Skeletal muscle tissue (tissue), 4 donors: ENCODE results near the gene SPRY4. TPM values are rescaled to one million over a fixed set of nuclear protein-coding genes. Genes with fewer than 3 reads are reported as not detected.
A peak's percentile ranks its signal among the peaks of the same experiment; 100 is the strongest.
"Not testable (repeated sequence)": the region's sequence is repeated elsewhere in the genome, so short reads cannot be mapped to it uniquely, and the experiment has no call there.

Source experiments
- H3K27ac ChIP-seq: one replicate; pipeline ENCODE4 v1.7.0; 2013; ENCODE audit warnings: mild to moderate bottlenecking, low read depth, low read length, inconsistent platforms
- H3K27me3 ChIP-seq, 3 donors: one replicate each; pipeline ENCODE4 v1.7.0; 2013; ENCODE audit warnings: low read length in 3 of 3; ENCODE audit not compliant: control insufficient read depth in 3 of 3, insufficient read depth in 3 of 3
- H3K36me3 ChIP-seq, 3 donors: one replicate each; pipeline ENCODE4 v1.7.0; 2013; ENCODE audit warnings: low read length in 3 of 3; ENCODE audit not compliant: control insufficient read depth in 3 of 3, insufficient read depth in 3 of 3
- H3K4me1 ChIP-seq, 3 donors: one replicate each; pipeline ENCODE4 v1.7.0; 2013; ENCODE audit warnings: low read length in 3 of 3, mild to moderate bottlenecking in 3 of 3; ENCODE audit not compliant: control insufficient read depth in 3 of 3, insufficient read depth in 3 of 3
- H3K4me3 ChIP-seq, 3 donors: one replicate each; pipeline ENCODE4 v1.7.0; 2013; ENCODE audit warnings: low read length in 3 of 3
- H3K9ac ChIP-seq, 3 donors: one replicate each; pipeline ENCODE4 v1.7.0; 2013; ENCODE audit warnings: low read length in 3 of 3, mild to moderate bottlenecking in 3 of 3, moderate library complexity in 2 of 3, low read depth in 1 of 3
- H3K9me3 ChIP-seq, 3 donors: one replicate each; pipeline ENCODE4 v1.7.0; 2013; ENCODE audit warnings: low read length in 3 of 3; ENCODE audit not compliant: control insufficient read depth in 3 of 3
- total RNA-seq: library from RNA; depleted of rRNA; stranded (reverse); fragments of >200 nt; gene quantifications from one replicate; pipeline ENCODE4 v1.2.3, GENCODE V29; 2014
- donor health status: Osteomylitis.

SPRY4 gene
- total RNA-seq, 1 donor from 2014 or later, result 6.3 TPM

DNA sequence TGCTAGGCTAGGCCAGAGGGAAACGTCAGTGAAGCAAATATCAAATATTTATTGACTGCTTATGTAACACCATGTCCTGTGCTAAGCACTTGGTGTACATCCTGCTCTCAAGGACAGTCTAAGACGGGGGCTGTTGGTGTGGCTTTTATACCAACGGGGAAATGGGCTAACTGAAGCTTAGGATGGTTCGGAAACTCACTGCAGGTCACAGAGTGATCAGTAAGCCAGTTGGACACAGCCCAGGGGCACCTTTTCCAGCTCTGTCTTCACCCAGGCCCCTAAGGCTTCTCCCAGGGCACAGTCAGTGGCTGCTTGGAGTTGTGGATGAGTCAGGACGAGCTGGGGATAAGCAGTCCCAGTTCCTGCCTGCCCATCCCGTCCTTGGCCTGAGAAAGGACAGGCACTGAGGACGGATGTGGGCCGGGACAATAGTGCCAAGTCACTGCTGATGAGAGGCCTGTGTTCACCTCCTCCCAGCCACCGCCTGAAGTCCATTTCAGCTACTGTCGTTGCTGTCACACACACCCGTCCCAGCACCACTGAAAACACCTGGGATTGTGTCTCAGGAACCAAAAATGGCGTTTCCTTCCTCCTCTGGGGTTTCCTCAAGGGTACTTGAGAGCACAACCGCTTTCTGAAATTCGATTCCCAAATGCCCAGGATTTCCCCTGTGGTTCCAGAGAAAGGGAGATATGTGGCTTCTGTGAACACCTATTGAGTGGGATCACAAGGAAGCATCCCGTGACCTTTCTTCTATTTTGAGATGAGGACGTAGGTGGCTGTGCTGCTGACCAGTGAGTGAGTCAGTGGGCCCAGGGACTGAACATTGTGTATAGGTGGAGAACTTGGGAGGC lies 17.5 kb upstream of the SPRY4 start:
- no peak overlapping the region for H3K27ac ChIP-seq
- peaks cover 0 to 2% (median 0%) of the 10 kb centered on the region in 3 donors for H3K4me1 ChIP-seq
- no peaks in the 10 kb centered on the region for H3K36me3 ChIP-seq
- H3K9me3 ChIP-seq, result peaks cover 3 to 8% (median 7%) of the 10 kb centered on the region in 3 donors
- no peaks in the 10 kb centered on the region for H3K27me3 ChIP-seq
- no peak overlapping the region for H3K4me3 ChIP-seq
- no peak overlapping the region for H3K9ac ChIP-seq

DNA sequence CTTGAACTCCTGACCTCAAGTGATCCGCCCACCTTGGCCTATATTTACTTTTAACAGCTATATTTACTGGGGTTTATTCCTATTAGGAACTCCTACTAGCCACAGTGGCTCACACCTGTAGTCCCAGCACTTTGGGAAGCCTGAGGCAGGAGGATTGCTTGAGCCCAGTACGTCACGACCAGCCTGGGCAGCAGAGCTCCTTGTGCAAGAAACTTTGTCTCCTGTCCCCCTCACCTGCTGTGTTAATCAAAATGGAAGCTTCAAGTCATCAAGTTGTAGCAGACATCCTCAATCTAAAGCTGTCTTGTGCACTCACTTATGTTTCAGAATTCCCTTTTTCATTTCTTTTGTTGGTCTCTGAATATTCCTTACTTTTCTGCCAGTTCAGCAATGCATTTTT lies 15.0 kb upstream of the SPRY4 start:
- Histone ChIP-seq H3K27me3 (no peaks in the 10 kb centered on the region), H3K27ac (no peak overlapping the region), H3K9me3 (peaks cover 0 to 7% (median 5%) of the 10 kb centered on the region in 3 donors), H3K4me3 (no peak overlapping the region), H3K4me1 (peaks cover 0 to 2% (median 0%) of the 10 kb centered on the region in 3 donors), H3K9ac (no peak overlapping the region), H3K36me3 (no peaks in the 10 kb centered on the region)

DNA sequence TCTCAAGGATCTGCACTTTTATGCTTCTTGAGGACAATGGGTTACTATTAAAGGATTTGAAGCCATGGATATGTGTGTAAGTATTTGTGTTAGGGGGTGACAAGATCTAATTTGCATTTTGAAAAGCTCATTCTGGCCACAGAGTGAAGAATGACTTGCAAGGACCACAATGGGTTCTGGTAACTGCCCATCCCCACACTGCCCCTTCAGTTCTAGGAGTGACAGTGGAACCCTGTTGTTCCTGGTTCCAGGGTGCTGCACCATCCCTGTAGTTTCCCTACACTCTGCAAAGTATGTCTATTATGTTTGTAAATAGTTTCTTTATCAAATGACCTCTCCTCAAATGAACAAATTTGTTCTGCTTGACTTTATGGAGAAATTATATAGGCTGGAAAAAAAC lies 9.7 kb upstream of the SPRY4 start:
- Histone ChIP-seq H3K4me1 (no peaks in the 10 kb centered on the region), H3K36me3 (no peaks in the 10 kb centered on the region), H3K4me3 (no peak overlapping the region), H3K27ac (no peak overlapping the region), H3K27me3 (no peaks in the 10 kb centered on the region), H3K9me3 (no peaks in the 10 kb centered on the region), H3K9ac (no peak overlapping the region)

DNA sequence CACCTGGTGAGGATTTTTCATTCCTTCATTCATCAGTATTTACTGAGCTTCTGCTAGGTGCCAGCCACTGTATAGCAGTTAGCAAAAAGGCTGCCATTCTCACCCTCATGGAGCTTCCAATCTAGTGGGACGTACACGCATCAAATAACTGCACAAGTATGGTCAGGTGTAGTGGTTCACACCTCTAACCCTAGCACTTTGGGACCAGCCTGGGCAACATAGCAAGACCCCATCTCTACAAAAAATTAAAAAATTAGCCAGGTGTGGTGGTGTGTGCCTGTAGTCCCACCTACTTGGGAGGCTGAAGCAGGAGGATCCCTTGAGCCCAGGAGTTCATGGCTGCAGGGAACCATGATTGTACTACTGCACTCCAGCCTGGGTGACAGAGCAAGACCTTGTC lies 8.9 kb upstream of the SPRY4 start:
- H3K4me3 ChIP-seq, result not testable (repeated sequence)

DNA sequence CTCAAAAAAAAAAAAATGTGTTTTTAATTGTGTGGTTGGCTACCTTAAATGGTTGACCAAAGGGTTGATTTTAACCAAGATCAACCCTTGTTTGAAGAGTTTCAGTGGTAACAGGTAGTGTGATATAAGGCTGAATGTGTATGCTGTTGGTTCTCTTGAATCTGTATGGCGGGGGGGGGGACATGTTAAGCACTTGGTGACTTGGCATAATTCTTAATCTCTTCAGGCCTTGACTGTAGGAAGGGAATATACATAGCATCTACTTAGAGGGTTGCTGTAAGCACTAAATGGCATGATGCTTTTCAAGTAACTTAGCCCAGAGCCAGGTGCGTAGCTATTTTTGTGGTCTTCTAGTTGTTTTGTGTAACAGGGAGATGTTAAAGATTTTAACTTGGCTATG lies 5.6 kb upstream of the SPRY4 start:
- Histone ChIP-seq H3K27ac (no peak overlapping the region), H3K27me3 (peaks cover 0 to 10% (median 7%) of the 10 kb centered on the region in 3 donors), H3K36me3 (no peaks in the 10 kb centered on the region), H3K4me1 (peaks cover 2 to 11% (median 10%) of the 10 kb centered on the region in 3 donors), H3K9ac (no peak overlapping the region), H3K9me3 (no peaks in the 10 kb centered on the region), H3K4me3 (no peak overlapping the region)

More for the DNA sequence above, 8.9 kb upstream of the SPRY4 start:
- not testable (repeated sequence) for H3K9me3 ChIP-seq, H3K36me3 ChIP-seq, H3K9ac ChIP-seq, H3K4me1 ChIP-seq, H3K27me3 ChIP-seq, H3K27ac ChIP-seq

DNA sequence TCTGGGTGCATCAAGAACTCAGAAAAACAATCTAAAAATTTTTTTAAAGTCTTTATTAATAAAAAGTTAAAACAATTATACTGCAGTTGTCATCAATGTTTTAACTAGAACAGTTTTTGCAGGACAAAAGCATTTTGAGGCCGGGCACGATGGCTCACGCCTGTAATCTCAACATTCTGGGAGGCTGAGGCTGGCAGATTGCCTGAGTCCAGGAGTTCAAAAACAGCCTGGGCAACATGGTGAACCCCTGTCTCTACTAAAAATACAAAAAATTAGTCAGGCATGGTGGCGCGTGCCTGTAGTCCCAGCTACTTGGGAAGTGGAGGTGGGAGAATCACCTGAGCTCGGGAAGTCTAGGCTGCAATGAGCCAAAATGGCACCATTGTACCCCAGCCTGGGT lies 5.2 kb upstream of the SPRY4 start:
- Histone ChIP-seq H3K36me3 (no peaks in the 10 kb centered on the region), H3K27me3 (peaks cover 0 to 10% (median 7%) of the 10 kb centered on the region in 3 donors), H3K4me3 (no peak overlapping the region), H3K9me3 (no peaks in the 10 kb centered on the region), H3K9ac (no peak overlapping the region), H3K4me1 (peaks cover 4 to 15% (median 14%) of the 10 kb centered on the region in 3 donors), H3K27ac (no peak overlapping the region)

DNA sequence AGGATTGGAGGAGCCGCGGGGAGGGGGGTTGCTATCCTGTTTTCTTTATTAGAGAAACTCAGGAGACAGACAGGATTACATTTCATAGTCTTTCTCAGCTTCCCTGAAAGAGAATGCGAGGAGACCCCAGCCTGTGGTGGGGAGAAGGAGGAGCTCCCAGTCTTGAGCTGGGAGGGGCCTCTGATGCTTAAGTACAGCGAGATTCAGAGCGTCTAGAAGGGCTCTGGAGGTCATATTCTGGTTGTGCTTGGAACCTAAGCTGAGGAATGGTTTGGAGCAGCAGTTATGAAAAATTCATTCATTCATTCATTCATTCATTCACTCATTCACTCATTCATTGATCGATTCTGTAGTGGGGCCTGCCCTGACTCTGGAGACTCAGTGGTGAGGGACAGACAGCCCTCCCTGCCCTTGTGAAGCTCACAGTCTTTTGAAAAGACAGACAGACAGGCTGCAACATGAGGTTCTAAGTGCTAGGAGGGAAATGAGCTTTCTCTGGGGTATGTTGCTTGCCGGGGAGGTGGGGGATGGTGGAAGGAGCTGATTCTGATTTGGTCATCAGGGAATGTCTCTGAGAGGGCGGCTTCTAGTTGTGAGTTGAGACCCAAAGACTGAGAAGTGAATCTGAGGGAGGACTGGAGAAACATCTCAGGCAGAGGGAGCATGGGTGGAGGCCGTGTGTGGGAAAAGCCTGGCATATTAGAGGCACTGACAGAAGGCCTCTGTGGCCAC lies 2.5 kb upstream of the SPRY4 start:
- Histone ChIP-seq H3K9me3 (no peaks in the 10 kb centered on the region), H3K4me3 (no peak overlapping the region), H3K27me3 (peaks cover 19 to 34% (median 31%) of the 10 kb centered on the region in 3 donors), H3K27ac (no peak overlapping the region), H3K9ac (no peak overlapping the region), H3K36me3 (peaks cover 0 to 2% (median 0%) of the 10 kb centered on the region in 3 donors), H3K4me1 (peaks cover 16 to 34% (median 34%) of the 10 kb centered on the region in 3 donors)

DNA sequence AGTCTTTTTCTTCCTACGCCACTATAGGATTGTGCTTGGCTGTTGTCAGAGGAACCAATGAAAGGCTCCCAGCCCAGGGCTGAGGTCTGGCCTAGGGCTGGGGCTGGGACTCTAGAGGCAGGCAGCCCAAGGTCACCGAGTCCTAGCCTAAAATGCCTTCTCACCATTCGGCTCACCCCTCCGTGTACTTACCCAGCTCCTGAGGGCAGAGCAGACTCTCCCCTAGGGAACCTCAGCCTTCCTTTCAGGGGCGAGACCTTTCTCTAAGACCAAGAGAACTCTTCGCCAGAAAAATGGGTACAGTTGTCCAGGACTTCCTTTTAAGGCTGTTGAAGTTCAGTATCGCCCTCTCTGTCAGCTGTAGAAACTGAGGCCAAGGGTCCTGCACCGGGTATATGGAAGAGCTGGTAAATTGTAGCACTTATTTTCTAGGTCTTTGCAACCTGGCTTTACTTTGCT lies 1.7 kb upstream of the SPRY4 start:
- Histone ChIP-seq H3K4me3 (no peak overlapping the region), H3K9ac (peak overlapping the region in 2 of 3 donors; percentile 33 to 47), H3K27me3 (peaks cover 19 to 39% (median 31%) of the 10 kb centered on the region in 3 donors), H3K27ac (peak overlapping the region; percentile 44), H3K4me1 (peaks cover 20 to 34% (median 34%) of the 10 kb centered on the region in 3 donors), H3K9me3 (no peaks in the 10 kb centered on the region), H3K36me3 (peaks cover 0 to 2% (median 0%) of the 10 kb centered on the region in 3 donors)

DNA sequence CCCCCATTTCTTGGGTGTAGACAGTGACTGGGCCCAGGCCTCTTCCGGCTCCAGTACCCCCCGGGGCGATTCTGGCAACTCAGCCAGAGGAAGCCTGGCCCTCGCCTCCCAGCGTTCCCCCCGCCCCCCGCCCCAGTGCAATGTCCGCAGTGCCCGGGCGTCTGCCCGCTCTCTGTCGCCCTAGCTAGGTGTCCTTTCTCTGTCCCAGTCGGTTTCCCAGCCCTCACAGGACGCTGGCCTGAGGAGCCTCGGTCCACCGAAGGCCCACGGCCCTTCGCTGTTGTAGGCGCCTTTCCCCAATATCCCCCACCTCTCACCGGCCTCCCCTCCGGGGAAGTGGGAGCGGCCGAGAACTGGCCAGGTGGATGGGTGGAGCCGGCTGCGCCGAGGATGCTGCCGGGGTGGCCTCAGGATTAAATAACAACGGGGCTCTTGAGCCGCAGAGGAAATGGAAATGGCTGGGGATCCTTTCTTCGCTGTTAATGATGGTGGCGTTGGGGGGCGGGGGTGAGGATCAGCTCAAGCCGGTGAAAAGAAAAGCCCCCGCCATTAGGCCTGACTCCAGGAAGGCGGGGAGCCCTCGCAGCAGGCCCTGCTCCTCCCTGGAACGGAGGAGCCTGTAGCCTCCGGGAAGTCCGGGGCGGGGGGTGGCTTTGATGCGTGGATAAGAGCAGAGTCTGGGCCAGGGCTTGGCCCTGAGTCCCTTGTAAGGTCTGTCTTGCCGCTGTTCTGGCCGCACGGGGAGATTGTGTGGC lies 1.1 kb upstream of the SPRY4 start:
- Histone ChIP-seq H3K9ac (peak overlapping the region in 2 of 3 donors; percentile 33 to 47), H3K4me1 (peaks cover 25 to 37% (median 37%) of the 10 kb centered on the region in 3 donors), H3K4me3 (peak overlapping the region in 2 of 3 donors; percentile 23 to 80), H3K27me3 (peaks cover 21 to 45% (median 33%) of the 10 kb centered on the region in 3 donors), H3K27ac (peak overlapping the region; percentile 44), H3K9me3 (no peaks in the 10 kb centered on the region), H3K36me3 (peaks cover 0 to 2% (median 0%) of the 10 kb centered on the region in 3 donors)
